T-helper 22 cell (primary cell): ENCODE data around the gene PRF1.

Experiments used
- DNase-seq: peaks from one replicate; pipeline ENCODE4 v3.0.0-alpha.2; 2020; ENCODE audit warnings: low read depth

PRF1 gene

GRCh38 chr10:70576803-70577517, 25.6 kb downstream of the PRF1 start:
- DNase-seq = no peak

GRCh38 chr10:70575874-70576802, 26.4 kb downstream of the PRF1 start:
- no peak for DNase-seq

- DNase-seq = no peak
Observed at GRCh38 chr10:70575486-70575873, 27.1 kb downstream of the PRF1 start.

- DNase-seq = no peak
Observed at GRCh38 chr10:70573599-70574506, 28.7 kb downstream of the PRF1 start.

GRCh38 chr10:70571636-70572439, 30.7 kb downstream of the PRF1 start:
- no peak for DNase-seq

GRCh38 chr10:70571236-70571635, 31.3 kb downstream of the PRF1 start:
- no peak for DNase-seq

GRCh38 chr10:70568781-70569495, 33.6 kb downstream of the PRF1 start:
- DNase-seq = no peak

- DNase-seq = no peak
Observed at GRCh38 chr10:70568113-70568512, 34.4 kb downstream of the PRF1 start.

GRCh38 chr10:70567603-70568002, 34.9 kb downstream of the PRF1 start:
- DNase-seq = no peak

- DNase-seq = no peak
Observed at GRCh38 chr10:70566515-70567290, 35.8 kb downstream of the PRF1 start.

- DNase-seq = no peak
Observed at GRCh38 chr10:70565556-70566514, 36.7 kb downstream of the PRF1 start.

GRCh38 chr10:70564901-70565351, 37.6 kb downstream of the PRF1 start:
- no peak for DNase-seq

GRCh38 chr10:70564113-70564725, 38.3 kb downstream of the PRF1 start:
- DNase-seq = no peak

- no peak for DNase-seq
Observed at GRCh38 chr10:70563230-70563629, 39.3 kb downstream of the PRF1 start.

GRCh38 chr10:70562036-70562755, 40.3 kb downstream of the PRF1 start:
- DNase-seq = no peak

GRCh38 chr10:70561558-70561957, 41.0 kb downstream of the PRF1 start:
- DNase-seq = no peak

- DNase-seq = no peak
Observed at GRCh38 chr10:70561070-70561469, 41.5 kb downstream of the PRF1 start.
